GM12878 (cell line): ENCODE results near the gene WDR41. TPM values are rescaled to one million over a fixed set of nuclear protein-coding genes. Genes with fewer than 3 reads are reported as not detected.

Source experiments
- ATAC-seq: fragments of 200-7000 bp; cut with Tn5 transposase; 3 replicates; pipeline ENCODE4 v1.9.1; 2020; ENCODE audit warnings: mild to moderate bottlenecking, moderate library complexity
- BruUV-seq: library from RNA; stranded (reverse); fragments of 400-500 nt; replicated peaks from 2 replicates; lab custom pipeline; 2021; lab: Mats Ljungman, UMichigan
- CTCF ChIA-PET: fragments of 300-600 bp; sonication (Branson Sonifier 250); formaldehyde crosslinking; extraction: SDS; loops from one replicate; lab custom pipeline; 2021; ENCODE audit warnings: inconsistent platforms; lab: Yijun Ruan, JAX
- POLR2A ChIA-PET: fragments of 350-600 bp; formaldehyde crosslinking; extraction: SDS; loops from one replicate; lab custom pipeline; 2021; ENCODE audit warnings: inconsistent platforms; lab: Charles Lee
- RAD21 ChIA-PET: fragments of 300-600 bp; sonication (Branson Sonifier 250); formaldehyde crosslinking; loops from one replicate; lab custom pipeline; 2023; ENCODE audit warnings: antibody characterized with exemption; ENCODE audit not compliant: unreplicated experiment; lab: Charles Lee
- SMC1A ChIA-PET: fragments of 300-600 bp; sonication (Branson Sonifier 250); formaldehyde crosslinking; loops from one replicate; lab custom pipeline; 2023; ENCODE audit not compliant: unreplicated experiment, uncharacterized antibody; lab: Charles Lee
- DNase-seq: peaks from one replicate; pipeline ENCODE4 v3.0.0-alpha.2; 2011; ENCODE audit warnings: low read depth, low spot score
- FAIRE-seq: peaks from 3 replicates; lab custom pipeline; 2011; peaks lifted over from hg19 to GRCh38; lab: Jason Lieb, UNC
- H2AFZ ChIP-seq: 2 replicates; pipeline ENCODE4 v1.6.0; 2011; ENCODE audit warnings: low read depth, low read length, control low read depth; ENCODE audit not compliant: control insufficient read depth
- H3K27ac ChIP-seq: 2 replicates; pipeline ENCODE4 v1.5.1; 2011; ENCODE audit warnings: control low read depth; ENCODE audit not compliant: control insufficient read depth, insufficient read depth
- H3K27me3 ChIP-seq, 2 experiments: replicated peaks in 1 of 2; 2 replicates each; pipeline versions ENCODE4 v1.6.0 to v1.6.1; 2011; ENCODE audit warnings: low read length in 1 of 2; ENCODE audit not compliant: control insufficient read depth in 2 of 2, insufficient read depth in 2 of 2
- H3K36me3 ChIP-seq, 2 experiments: 2 replicates each; pipeline ENCODE4 v1.5.1; 2011; ENCODE audit warnings: low read length in 1 of 2; ENCODE audit not compliant: control insufficient read depth in 2 of 2, insufficient read depth in 2 of 2
- H3K4me1 ChIP-seq: 2 replicates; pipeline ENCODE4 v1.6.1; 2011; ENCODE audit warnings: mild to moderate bottlenecking, low read length, moderate library complexity, mixed read lengths; ENCODE audit not compliant: control insufficient read depth, insufficient read depth
- H3K4me2 ChIP-seq: 2 replicates; pipeline ENCODE4 v1.6.0; 2011; ENCODE audit warnings: control low read depth; ENCODE audit not compliant: control insufficient read depth, insufficient read depth
- H3K4me3 ChIP-seq: fragments of 200-600 bp; sonication (generic); 2 replicates; pipeline ENCODE4 v1.5.1; 2016
- H3K79me2 ChIP-seq: 2 replicates; pipeline ENCODE4 v1.6.0; 2011; ENCODE audit warnings: low read length; ENCODE audit not compliant: control insufficient read depth, insufficient read depth
- H3K9ac ChIP-seq: 2 replicates; pipeline ENCODE4 v1.8.0; 2011; ENCODE audit warnings: low read length, control low read depth, mixed read lengths; ENCODE audit not compliant: control insufficient read depth, insufficient read depth
- H3K9me3 ChIP-seq: replicated peaks from 3 replicates; pipeline ENCODE4 v1.5.1; 2011; ENCODE audit warnings: mild to moderate bottlenecking, low read length; ENCODE audit not compliant: control insufficient read depth, insufficient read depth
- H4K20me1 ChIP-seq: 2 replicates; pipeline ENCODE4 v1.6.0; 2011; ENCODE audit not compliant: control insufficient read depth, insufficient read depth
- BCL3 ChIP-seq: IDR thresholded peaks from 2 replicates; pipeline ENCODE4 v1.6.1; 2011; ENCODE audit warnings: borderline replicate concordance, low read depth, mild to moderate bottlenecking, moderate library complexity, low read length; ENCODE audit not compliant: insufficient read depth, poor library complexity, severe bottlenecking
- IKZF2 ChIP-seq, 2 experiments: fragments of 450-650 bp; IDR thresholded peaks; 2 replicates each; pipeline ENCODE4 v1.6.1; 2017; ENCODE audit warnings: mild to moderate bottlenecking in 2 of 2, moderate library complexity in 2 of 2
- MTA2 ChIP-seq: fragments of 450-650 bp; IDR thresholded peaks from 2 replicates; pipeline ENCODE4 v1.6.1; 2016; ENCODE audit warnings: low read depth, mild to moderate bottlenecking, moderate library complexity
- PML ChIP-seq: IDR thresholded peaks from 2 replicates; pipeline ENCODE4 v1.6.1; 2012; ENCODE audit warnings: low read length, inconsistent platforms
- TARDBP ChIP-seq: IDR thresholded peaks from 2 replicates; pipeline ENCODE4 v1.6.1; 2016; ENCODE audit warnings: borderline replicate concordance
- WGBS: methylation state at CpG from one replicate; pipeline ENCODE4 v1.1.6; 2016; ENCODE audit warnings: low lambda C conversion rate; ENCODE audit not compliant: insufficient replicate concordance, insufficient coverage; ENCODE audit errors: missing lambda C conversion rate; 5-methylcytosine and 5-hydroxymethylcytosine counted together
- in situ Hi-C: fragments of 300-500 bp; cut with MboI; formaldehyde crosslinking; loops from 9 replicates; pipeline ENCODE4 v1.14.3; 2018; ENCODE audit warnings: mixed read lengths
- intact Hi-C: fragments of 100-400 bp; cut with micrococcal nuclease; formaldehyde crosslinking; loops from one replicate; pipeline ENCODE4 v1.14.2; 2022; ENCODE audit not compliant: unreplicated experiment
- polyA plus RNA-seq, 11 experiments: library from polyadenylated mRNA; depleted of rRNA in 4 of 11; unstranded in 6 of 11; stranded (reverse) in 5 of 11; fragments of >200 nt; fragmentation: Nextera tagmentation in 4 of 11; fragmentation: Illumina TruSeq in 1 of 11; extraction: Ambion mirVana in 4 of 11; extraction: Trizol in 1 of 11; gene quantifications; 1 replicate in 1 of 11; 2 replicates in 10 of 11; pipeline versions ENCODE4 v1.2.1 to v1.2.3, GENCODE V29; 2011 to 2016; ENCODE audit warnings: inconsistent platforms in 2 of 11, missing spikeins in 2 of 11, low read depth in 1 of 11
- total RNA-seq, 4 experiments: library from RNA; depleted of rRNA in 3 of 4; stranded (reverse); fragments of >200 nt in 3 of 4; fragmentation: Illumina TruSeq in 1 of 4; extraction: Trizol in 1 of 4; gene quantifications; 2 replicates each; pipeline versions ENCODE4 v1.2.1 to v1.2.3, GENCODE V29; 2013 to 2021

The WDR41 gene
- total and polyA plus RNA-seq, 10 of the 15 experiments (the other 5 are each of a cell fraction or from before 2014, with no cell fraction given): 60.0 to 124 (median 84.4) TPM

- TF ChIP-seq BCL3 (no peak), PML (no peak), MTA2 (no peak), TARDBP (no peak)
Observed at GRCh38 chr5:77420940-77421339, 71.2 kb downstream of the WDR41 start (continued).

- intact Hi-C loops: no loop called here
- CTCF ChIA-PET: interaction anchor here (1.2 kb wide), 1 partner anchor 15 kb away, joined by 3 read pairs; no protein-coding TSS in a partner anchor
Observed at GRCh38 chr5:77419644-77420582, 72.2 kb downstream of the WDR41 start.

More at GRCh38 chr5:77419644-77420582, 72.2 kb downstream of the WDR41 start:
- H3K4me3 ChIP-seq: no peak overlapping the region
- no peak overlapping the region for H3K9ac ChIP-seq
- BruUV-seq: no TSS peak
- FAIRE-seq: no peak
- H3K9me3 ChIP-seq: no peaks in the 10 kb centered on the region
- no peaks in the 10 kb centered on the region for H3K27me3 ChIP-seq
- no peak for ATAC-seq
- in situ Hi-C loops: no loop called here
- H3K4me1 ChIP-seq: no peaks in the 10 kb centered on the region
- no peak for TF ChIP-seq IKZF2 (IDR thresholded peaks at IDR 0.05)
- POLR2A ChIA-PET: no interaction called here
- H3K27ac ChIP-seq: no peak overlapping the region
- SMC1A ChIA-PET: interaction anchor here (0.6 to 1.9 kb wide), 4 partner anchors 10 to 57 kb away, joined by 3 to 6 read pairs (median 4); no protein-coding TSS in a partner anchor
- WGBS: 91% methylated on average over 8 of the region's 8 CpGs
- RAD21 ChIA-PET: interaction anchor here (1.4 kb wide), 1 partner anchor 73 kb away, joined by 4 read pairs; the partner anchor contains the start of gene WDR41
- no peak overlapping the region for H2AFZ ChIP-seq
- no peak overlapping the region for H3K4me2 ChIP-seq
- no peak for DNase-seq
- no peaks in the 10 kb centered on the region for H3K79me2 ChIP-seq
- H3K36me3 ChIP-seq: no peaks in the 10 kb centered on the region
- H4K20me1 ChIP-seq: no peaks in the 10 kb centered on the region
